Osteocyte (in vitro differentiated cells): ENCODE measurements around the gene CCBE1. TPM values are rescaled to one million over a fixed set of nuclear protein-coding genes. Genes with fewer than 3 reads are reported as not detected.
A peak's percentile ranks its signal among the peaks of the same experiment; 100 is the strongest.

Experiments used
- DNase-seq: peaks from one replicate; pipeline ENCODE4 v3.0.0; 2021; ENCODE audit warnings: mixed read lengths; ENCODE audit not compliant: unreplicated experiment; ENCODE audit errors: extremely low spot score
- H3K27ac Mint-ChIP-seq: one replicate; pipeline ENCODE4 v1.8.0; 2021; ENCODE audit warnings: mild to moderate bottlenecking, mixed read lengths; ENCODE audit not compliant: unreplicated experiment
- H3K27me3 Mint-ChIP-seq: one replicate; pipeline ENCODE4 v1.8.0; 2021; ENCODE audit warnings: mixed read lengths; ENCODE audit not compliant: unreplicated experiment
- H3K36me3 Mint-ChIP-seq: one replicate; pipeline ENCODE4 v1.8.0; 2021; ENCODE audit warnings: mixed read lengths; ENCODE audit not compliant: unreplicated experiment
- H3K4me1 Mint-ChIP-seq: one replicate; pipeline ENCODE4 v1.8.0; 2021; ENCODE audit warnings: mixed read lengths; ENCODE audit not compliant: unreplicated experiment
- H3K4me3 Mint-ChIP-seq: one replicate; pipeline ENCODE4 v1.8.0; 2021; ENCODE audit warnings: mild to moderate bottlenecking, moderate library complexity, mixed read lengths; ENCODE audit not compliant: unreplicated experiment
- H3K9me3 Mint-ChIP-seq: one replicate; pipeline ENCODE4 v1.8.0; 2021; ENCODE audit warnings: mixed read lengths; ENCODE audit not compliant: unreplicated experiment
- total RNA-seq: library from RNA; stranded (reverse); gene quantifications from 2 replicates; pipeline ENCODE4 v1.2.1, GENCODE V29; 2021
- TF ChIP-seq, protein P1 (sequence below): fragments of 200-600 bp; sonication (generic); IDR thresholded peaks from 2 replicates; pipeline ENCODE4 v1.5.0; 2021; ENCODE audit warnings: antibody characterized with exemption, mild to moderate bottlenecking, moderate library complexity

The CCBE1 gene
- total RNA-seq, 1 donor from 2014 or later = 22.8 TPM

DNA sequence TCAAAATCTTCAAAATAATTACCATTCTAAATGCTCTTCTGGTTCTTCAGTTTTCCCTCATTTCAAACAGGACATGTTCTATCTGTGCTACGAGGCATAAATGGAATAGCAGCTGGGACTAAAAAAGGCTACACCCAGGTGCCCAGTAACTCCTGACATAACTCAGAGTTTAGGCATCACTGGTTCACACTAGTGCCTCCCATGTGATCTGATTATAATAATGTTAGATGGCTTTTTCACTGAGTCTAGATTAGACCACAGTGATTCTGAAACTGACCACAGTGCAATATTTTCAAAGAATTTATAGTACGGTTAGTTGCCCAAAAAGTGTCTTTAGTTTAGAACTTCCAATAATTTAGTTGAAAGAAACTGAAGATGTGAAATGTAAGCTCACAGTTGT is 123.3 kb downstream of the CCBE1 start:
- Mint-ChIP-seq H3K4me1 (peaks cover 59% of the 10 kb centered on the region), H3K9me3 (no peaks in the 10 kb centered on the region), H3K27me3 (no peaks in the 10 kb centered on the region), H3K36me3 (no peaks in the 10 kb centered on the region), H3K27ac (no peak overlapping the region), H3K4me3 (no peak overlapping the region)
- DNase-seq = no peak
- TF ChIP-seq, protein P1, sequence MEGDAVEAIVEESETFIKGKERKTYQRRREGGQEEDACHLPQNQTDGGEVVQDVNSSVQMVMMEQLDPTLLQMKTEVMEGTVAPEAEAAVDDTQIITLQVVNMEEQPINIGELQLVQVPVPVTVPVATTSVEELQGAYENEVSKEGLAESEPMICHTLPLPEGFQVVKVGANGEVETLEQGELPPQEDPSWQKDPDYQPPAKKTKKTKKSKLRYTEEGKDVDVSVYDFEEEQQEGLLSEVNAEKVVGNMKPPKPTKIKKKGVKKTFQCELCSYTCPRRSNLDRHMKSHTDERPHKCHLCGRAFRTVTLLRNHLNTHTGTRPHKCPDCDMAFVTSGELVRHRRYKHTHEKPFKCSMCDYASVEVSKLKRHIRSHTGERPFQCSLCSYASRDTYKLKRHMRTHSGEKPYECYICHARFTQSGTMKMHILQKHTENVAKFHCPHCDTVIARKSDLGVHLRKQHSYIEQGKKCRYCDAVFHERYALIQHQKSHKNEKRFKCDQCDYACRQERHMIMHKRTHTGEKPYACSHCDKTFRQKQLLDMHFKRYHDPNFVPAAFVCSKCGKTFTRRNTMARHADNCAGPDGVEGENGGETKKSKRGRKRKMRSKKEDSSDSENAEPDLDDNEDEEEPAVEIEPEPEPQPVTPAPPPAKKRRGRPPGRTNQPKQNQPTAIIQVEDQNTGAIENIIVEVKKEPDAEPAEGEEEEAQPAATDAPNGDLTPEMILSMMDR = no peak

DNA sequence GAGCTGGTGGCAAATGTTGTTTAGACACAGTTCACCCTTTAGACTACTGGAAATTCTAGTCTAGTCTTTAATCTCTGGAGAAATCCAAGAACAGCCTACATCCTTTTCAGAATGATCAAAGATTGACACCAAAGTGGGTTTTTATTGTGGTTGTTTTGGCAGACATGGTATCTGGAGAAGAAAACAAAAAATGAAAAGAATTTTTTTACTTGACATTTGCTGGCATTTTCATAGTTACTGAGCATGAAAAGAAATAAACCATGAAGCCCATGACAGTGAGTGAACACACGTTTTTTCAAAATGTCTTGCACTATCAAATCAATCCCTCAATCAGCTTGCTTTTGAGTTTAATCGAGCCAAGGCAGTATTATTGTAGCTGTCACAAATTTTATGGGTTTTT is 125.3 kb downstream of the CCBE1 start:
- TF ChIP-seq, protein P1 = no peak
- peak overlapping the region; percentile 56 for H3K27ac Mint-ChIP-seq
- H3K27me3 Mint-ChIP-seq = no peaks in the 10 kb centered on the region
- peaks cover 54% of the 10 kb centered on the region for H3K4me1 Mint-ChIP-seq
- H3K9me3 Mint-ChIP-seq = no peaks in the 10 kb centered on the region
- H3K4me3 Mint-ChIP-seq = no peak overlapping the region
- H3K36me3 Mint-ChIP-seq = no peaks in the 10 kb centered on the region
- no peak for DNase-seq

DNA sequence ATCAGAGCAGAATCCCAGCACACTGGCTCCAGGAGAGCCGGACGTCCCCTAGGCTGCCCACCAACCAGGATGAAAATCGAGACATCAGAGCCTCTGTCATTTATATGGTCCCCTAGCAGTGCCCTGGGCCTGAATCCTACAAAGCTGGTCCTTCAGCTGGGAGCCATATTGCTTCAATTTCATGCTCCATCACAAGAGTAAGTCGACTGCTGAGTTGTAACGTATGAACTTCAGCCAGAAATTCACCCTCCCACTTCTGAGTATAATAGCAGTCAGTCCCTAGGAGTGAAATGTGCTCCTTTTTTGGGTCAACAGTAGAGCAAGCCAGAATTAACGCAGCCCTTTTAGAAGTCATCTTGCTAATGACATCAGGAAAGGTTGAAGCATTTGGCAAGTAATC is 126.4 kb downstream of the CCBE1 start:
- no peak overlapping the region for H3K27ac Mint-ChIP-seq

DNA sequence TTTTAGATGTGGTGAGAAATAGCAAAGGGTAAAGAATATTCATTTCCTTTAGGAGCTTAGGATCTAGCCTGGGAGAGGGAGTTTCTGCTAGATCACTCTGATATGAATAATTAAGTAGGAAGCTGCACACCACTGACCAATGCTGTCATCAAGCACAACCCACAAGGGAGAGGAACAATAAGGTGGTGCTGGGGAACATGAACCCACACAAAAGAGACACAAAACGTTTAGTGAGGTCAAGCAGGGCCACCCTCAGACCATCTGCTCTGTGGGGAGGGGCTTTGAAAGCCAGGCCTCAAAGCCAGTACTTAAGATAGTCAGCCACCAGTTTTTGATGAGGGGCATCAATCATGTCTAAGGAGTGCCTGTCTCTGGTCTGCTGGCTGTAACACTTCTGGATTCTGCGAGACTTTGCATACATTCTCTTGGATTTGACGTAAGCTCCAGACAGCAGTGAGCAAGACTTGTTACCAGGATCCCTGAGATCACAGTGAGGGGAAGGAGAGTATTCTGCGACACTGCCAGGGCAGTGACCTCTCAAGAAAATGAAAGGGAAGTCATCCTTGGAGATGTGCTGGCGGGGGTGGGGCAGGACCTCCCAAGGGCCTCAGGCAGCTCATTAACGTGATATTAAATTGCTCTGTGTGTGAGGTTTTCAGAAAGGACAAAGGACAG is 127.0 kb downstream of the CCBE1 start:
- no peaks in the 10 kb centered on the region for H3K27me3 Mint-ChIP-seq
- no peak overlapping the region for H3K27ac Mint-ChIP-seq
- H3K4me3 Mint-ChIP-seq = no peak overlapping the region
- H3K36me3 Mint-ChIP-seq = no peaks in the 10 kb centered on the region
- no peaks in the 10 kb centered on the region for H3K9me3 Mint-ChIP-seq
- TF ChIP-seq, protein P1 = no peak
- DNase-seq = no peak
- peaks cover 55% of the 10 kb centered on the region for H3K4me1 Mint-ChIP-seq

More for the DNA sequence above, 126.4 kb downstream of the CCBE1 start:
- TF ChIP-seq, protein P1 = no peak
- no peak overlapping the region for H3K4me3 Mint-ChIP-seq
- no peaks in the 10 kb centered on the region for H3K27me3 Mint-ChIP-seq
- peaks cover 55% of the 10 kb centered on the region for H3K4me1 Mint-ChIP-seq
- no peaks in the 10 kb centered on the region for H3K36me3 Mint-ChIP-seq
- DNase-seq = no peak
- no peaks in the 10 kb centered on the region for H3K9me3 Mint-ChIP-seq

DNA sequence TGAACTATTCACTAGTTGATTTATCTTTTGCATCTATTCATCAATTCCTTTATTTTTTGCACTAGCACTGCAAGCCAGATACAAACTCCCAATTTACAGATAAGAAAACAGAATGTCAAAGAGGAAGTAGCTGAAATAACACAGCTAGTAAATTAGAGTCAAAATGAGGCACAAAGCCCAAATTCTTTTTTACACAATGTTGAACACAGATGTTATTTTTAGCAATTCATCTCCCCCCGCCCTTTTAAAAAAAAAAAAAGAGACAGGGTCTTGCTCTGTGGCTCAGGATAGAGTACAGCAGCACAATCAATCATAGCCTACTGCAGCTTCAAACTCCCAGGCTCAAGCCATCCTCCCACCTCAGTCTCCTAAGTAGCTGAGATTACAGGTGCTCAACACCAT is 127.8 kb downstream of the CCBE1 start:
- Mint-ChIP-seq H3K36me3 (no peaks in the 10 kb centered on the region), H3K9me3 (no peaks in the 10 kb centered on the region), H3K4me3 (no peak overlapping the region), H3K27ac (no peak overlapping the region), H3K4me1 (peaks cover 55% of the 10 kb centered on the region), H3K27me3 (no peaks in the 10 kb centered on the region)
- no peak for DNase-seq
- TF ChIP-seq, protein P1 = no peak
